ENCODE data around the gene AARS2. TPM values are rescaled to one million over a fixed set of nuclear protein-coding genes. Genes with fewer than 3 reads are reported as not detected.

Gene AARS2
- total RNA-seq, 1 experiment from 2014 or later: 28.9 TPM

DNA sequence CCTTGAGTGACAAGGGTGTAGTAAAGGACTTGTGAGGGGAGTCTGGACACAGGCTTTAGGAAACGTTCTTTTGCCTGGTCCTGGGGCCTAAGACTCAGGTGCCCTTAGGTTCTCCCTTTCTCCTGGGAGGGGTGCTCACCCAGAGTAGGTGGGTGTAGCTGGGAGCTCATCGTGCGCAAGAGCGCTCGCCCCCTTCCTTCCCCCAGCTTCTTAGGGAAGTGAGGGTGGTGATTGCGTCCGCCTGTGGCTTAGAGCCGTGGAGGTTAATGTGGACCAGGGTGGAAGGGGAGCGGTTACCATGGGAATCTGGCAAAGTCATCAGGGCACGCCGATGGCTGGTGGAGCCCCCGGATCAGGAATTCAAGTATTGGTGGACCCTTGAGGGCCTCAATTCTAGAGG, 3.3 kb upstream of the AARS2 start:
- POLR2A ChIA-PET: interaction anchor here (0.6 kb wide), 1 partner anchor 23 kb away, joined by 7 read pairs; no protein-coding TSS in a partner anchor
- no peak for TF ChIP-seq SMAD3 (CRISPR knock-in tag; IDR thresholded peaks at IDR 0.05; ENCODE audit: borderline replicate concordance)
- TF ChIP-seq HMGA2 (CRISPR knock-in tag; IDR thresholded peaks at IDR 0.05): no peak
- TF ChIP-seq ZNF671 (CRISPR knock-in tag; IDR thresholded peaks at IDR 0.05): no peak
- TF ChIP-seq CBFB (CRISPR knock-in tag; IDR thresholded peaks at IDR 0.05; ENCODE audit: low read depth): no peak
- TF ChIP-seq ZNF317 (CRISPR knock-in tag; IDR thresholded peaks at IDR 0.05; ENCODE audit: borderline replicate concordance, low read depth): no peak
- TF ChIP-seq, protein P1, sequence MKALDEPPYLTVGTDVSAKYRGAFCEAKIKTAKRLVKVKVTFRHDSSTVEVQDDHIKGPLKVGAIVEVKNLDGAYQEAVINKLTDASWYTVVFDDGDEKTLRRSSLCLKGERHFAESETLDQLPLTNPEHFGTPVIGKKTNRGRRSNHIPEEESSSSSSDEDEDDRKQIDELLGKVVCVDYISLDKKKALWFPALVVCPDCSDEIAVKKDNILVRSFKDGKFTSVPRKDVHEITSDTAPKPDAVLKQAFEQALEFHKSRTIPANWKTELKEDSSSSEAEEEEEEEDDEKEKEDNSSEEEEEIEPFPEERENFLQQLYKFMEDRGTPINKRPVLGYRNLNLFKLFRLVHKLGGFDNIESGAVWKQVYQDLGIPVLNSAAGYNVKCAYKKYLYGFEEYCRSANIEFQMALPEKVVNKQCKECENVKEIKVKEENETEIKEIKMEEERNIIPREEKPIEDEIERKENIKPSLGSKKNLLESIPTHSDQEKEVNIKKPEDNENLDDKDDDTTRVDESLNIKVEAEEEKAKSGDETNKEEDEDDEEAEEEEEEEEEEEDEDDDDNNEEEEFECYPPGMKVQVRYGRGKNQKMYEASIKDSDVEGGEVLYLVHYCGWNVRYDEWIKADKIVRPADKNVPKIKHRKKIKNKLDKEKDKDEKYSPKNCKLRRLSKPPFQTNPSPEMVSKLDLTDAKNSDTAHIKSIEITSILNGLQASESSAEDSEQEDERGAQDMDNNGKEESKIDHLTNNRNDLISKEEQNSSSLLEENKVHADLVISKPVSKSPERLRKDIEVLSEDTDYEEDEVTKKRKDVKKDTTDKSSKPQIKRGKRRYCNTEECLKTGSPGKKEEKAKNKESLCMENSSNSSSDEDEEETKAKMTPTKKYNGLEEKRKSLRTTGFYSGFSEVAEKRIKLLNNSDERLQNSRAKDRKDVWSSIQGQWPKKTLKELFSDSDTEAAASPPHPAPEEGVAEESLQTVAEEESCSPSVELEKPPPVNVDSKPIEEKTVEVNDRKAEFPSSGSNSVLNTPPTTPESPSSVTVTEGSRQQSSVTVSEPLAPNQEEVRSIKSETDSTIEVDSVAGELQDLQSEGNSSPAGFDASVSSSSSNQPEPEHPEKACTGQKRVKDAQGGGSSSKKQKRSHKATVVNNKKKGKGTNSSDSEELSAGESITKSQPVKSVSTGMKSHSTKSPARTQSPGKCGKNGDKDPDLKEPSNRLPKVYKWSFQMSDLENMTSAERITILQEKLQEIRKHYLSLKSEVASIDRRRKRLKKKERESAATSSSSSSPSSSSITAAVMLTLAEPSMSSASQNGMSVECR (CRISPR knock-in tag; IDR thresholded peaks at IDR 0.05; ENCODE audit: borderline replicate concordance): no peak
- no peak for TF ChIP-seq JAZF1 (CRISPR knock-in tag; IDR thresholded peaks at IDR 0.05)
- no peak for TF ChIP-seq ZNF232 (CRISPR knock-in tag; IDR thresholded peaks at IDR 0.05)
- TF ChIP-seq, protein P2, sequence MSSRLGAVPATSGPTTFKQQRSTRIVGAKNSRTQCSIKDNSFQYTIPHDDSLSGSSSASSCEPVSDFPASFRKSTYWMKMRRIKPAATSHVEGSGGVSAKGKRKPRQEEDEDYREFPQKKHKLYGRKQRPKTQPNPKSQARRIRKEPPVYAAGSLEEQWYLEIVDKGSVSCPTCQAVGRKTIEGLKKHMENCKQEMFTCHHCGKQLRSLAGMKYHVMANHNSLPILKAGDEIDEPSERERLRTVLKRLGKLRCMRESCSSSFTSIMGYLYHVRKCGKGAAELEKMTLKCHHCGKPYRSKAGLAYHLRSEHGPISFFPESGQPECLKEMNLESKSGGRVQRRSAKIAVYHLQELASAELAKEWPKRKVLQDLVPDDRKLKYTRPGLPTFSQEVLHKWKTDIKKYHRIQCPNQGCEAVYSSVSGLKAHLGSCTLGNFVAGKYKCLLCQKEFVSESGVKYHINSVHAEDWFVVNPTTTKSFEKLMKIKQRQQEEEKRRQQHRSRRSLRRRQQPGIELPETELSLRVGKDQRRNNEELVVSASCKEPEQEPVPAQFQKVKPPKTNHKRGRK (CRISPR knock-in tag; IDR thresholded peaks at IDR 0.05; ENCODE audit: borderline replicate concordance): no peak
- TF ChIP-seq, protein P3, sequence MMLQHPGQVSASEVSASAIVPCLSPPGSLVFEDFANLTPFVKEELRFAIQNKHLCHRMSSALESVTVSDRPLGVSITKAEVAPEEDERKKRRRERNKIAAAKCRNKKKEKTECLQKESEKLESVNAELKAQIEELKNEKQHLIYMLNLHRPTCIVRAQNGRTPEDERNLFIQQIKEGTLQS (CRISPR knock-in tag; conservative IDR thresholded peaks at IDR 0.05): no peak
- TF ChIP-seq TCF7 (CRISPR knock-in tag; IDR thresholded peaks at IDR 0.05; ENCODE audit: low read depth): no peak
- TF ChIP-seq ZNF281 (CRISPR knock-in tag; IDR thresholded peaks at IDR 0.05): no peak
- TF ChIP-seq PRDM15 (CRISPR knock-in tag; IDR thresholded peaks at IDR 0.05): no peak
- TF ChIP-seq KAT7 (CRISPR knock-in tag; IDR thresholded peaks at IDR 0.05; ENCODE audit: borderline replicate concordance): no peak
- TF ChIP-seq ZBTB43 (CRISPR knock-in tag; IDR thresholded peaks at IDR 0.05): no peak
- no peak for TF ChIP-seq ZNF219 (CRISPR knock-in tag; IDR thresholded peaks at IDR 0.05; ENCODE audit: borderline replicate concordance)
- CTCF ChIA-PET: no interaction called here
- ATAC-seq: no peak
- H3K4me3 Mint-ChIP-seq: no peak overlapping the region
- H3K27me3 Mint-ChIP-seq (ENCODE audit: low read depth): peaks cover 2% of the 10 kb centered on the region; the same call in 1 of the 2 replicates
- no peak for DNase-seq (ENCODE audit: low spot score)
- H3K27ac Mint-ChIP-seq: no peak overlapping the region
- peaks cover 8% of the 10 kb centered on the region for H3K4me1 Mint-ChIP-seq
- H3K9me3 Mint-ChIP-seq: no peaks in the 10 kb centered on the region
- H3K36me3 Mint-ChIP-seq: peaks cover 7% of the 10 kb centered on the region
